HCT116 (cell line): ENCODE data around the gene IL37. TPM values are rescaled to one million over a fixed set of nuclear protein-coding genes. Genes with fewer than 3 reads are reported as not detected.

Experiments used
- ATAC-seq: fragments of 200-7000 bp; cut with Tn5 transposase; 2 replicates; pipeline ENCODE4 v1.9.1; 2020; ENCODE audit warnings: mild to moderate bottlenecking, moderate library complexity
- BruUV-seq: library from RNA; stranded (reverse); fragments of 400-500 nt; replicated peaks from 2 replicates; lab custom pipeline; 2021; lab: Mats Ljungman, UMichigan
- CTCF ChIA-PET: fragments of 300-600 bp; sonication (Branson Sonifier 250); formaldehyde crosslinking; loops from one replicate; lab custom pipeline; 2021; ENCODE audit warnings: antibody characterized with exemption; lab: Charles Lee
- POLR2A ChIA-PET: fragments of 300-600, 350-600 bp; sonication (Branson Sonifier 250); formaldehyde crosslinking; loops from one replicate; lab custom pipeline; 2021; ENCODE audit warnings: antibody characterized with exemption; lab: Charles Lee
- RAD21 ChIA-PET, 2 experiments: fragments of 300-600 bp; sonication (Branson Sonifier 250); formaldehyde crosslinking; loops; one replicate each; lab custom pipeline; 2023; ENCODE audit warnings: low total read pairs in 2 of 2; ENCODE audit not compliant: uncharacterized antibody in 2 of 2, unreplicated experiment in 2 of 2, low non-redundant PET in 1 of 2; lab: Charles Lee
- DNase-seq: peaks from one replicate; pipeline ENCODE4 v3.0.0-alpha.2; 2010; ENCODE audit warnings: low read depth, low spot score
- H2AFZ ChIP-seq: fragments of 200-600 bp; shearing (Covaris generic), sonication (generic); 2 replicates; pipeline ENCODE4 v1.6.1; 2017; ENCODE audit warnings: low read depth, mixed run types, mixed read lengths, antibody characterized with exemption, low read length; ENCODE audit not compliant: poor library complexity, severe bottlenecking
- H3K27ac ChIP-seq: 2 replicates; pipeline ENCODE4 v1.5.1; 2012; ENCODE audit warnings: low read depth, low read length
- H3K27me3 ChIP-seq: fragments of 200-600 bp; sonication (generic); 2 replicates; pipeline ENCODE4 v1.6.1; 2016; ENCODE audit warnings: mixed run types, low read length, mixed read lengths; ENCODE audit not compliant: insufficient read depth
- H3K36me3 ChIP-seq, 2 experiments: fragments of 200-500 bp in 1 of 2; fragments of 200-600 bp in 1 of 2; sonication (Bioruptor generic) in 1 of 2; sonication (generic) in 1 of 2; 2 replicates each; pipeline versions ENCODE4 v1.5.1 to v1.6.1; 2014 to 2016; ENCODE audit warnings: low read length in 2 of 2, inconsistent platforms in 1 of 2, mixed read lengths in 1 of 2, mixed run types in 1 of 2; ENCODE audit not compliant: insufficient read depth in 2 of 2, control insufficient read depth in 1 of 2
- H3K4me1 ChIP-seq, 2 experiments: fragments of 200-600 bp in 1 of 2; sonication (generic) in 1 of 2; 2 replicates each; pipeline versions ENCODE4 v1.5.1 to v1.6.1; 2012 to 2017; ENCODE audit warnings: low read length in 2 of 2, inconsistent platforms in 1 of 2, mild to moderate bottlenecking in 1 of 2, mixed read lengths in 1 of 2, mixed run types in 1 of 2, moderate library complexity in 1 of 2; ENCODE audit not compliant: insufficient read depth in 2 of 2, control insufficient read depth in 1 of 2
- H3K4me2 ChIP-seq: fragments of 200-600 bp; sonication (generic); 2 replicates; pipeline ENCODE4 v1.6.1; 2017; ENCODE audit warnings: mixed run types, low read length, mixed read lengths
- H3K4me3 ChIP-seq, 2 experiments: fragments of 200-600 bp in 1 of 2; sonication (generic) in 1 of 2; replicated peaks in 1 of 2; 2 replicates each; pipeline ENCODE4 v1.5.1; 2011 to 2016; ENCODE audit warnings: low read length in 2 of 2, control low read depth in 1 of 2, low read depth in 1 of 2, mild to moderate bottlenecking in 1 of 2, mixed read lengths in 1 of 2, mixed run types in 1 of 2
- H3K79me2 ChIP-seq: fragments of 200-600 bp; sonication (generic); 2 replicates; pipeline ENCODE4 v1.6.1; 2017; ENCODE audit warnings: mild to moderate bottlenecking, mixed run types, low read length, moderate library complexity, mixed read lengths; ENCODE audit not compliant: insufficient read depth
- H3K9ac ChIP-seq: fragments of 200-600 bp; sonication (generic); 2 replicates; pipeline ENCODE4 v1.6.1; 2016; ENCODE audit warnings: low read length, mixed read lengths
- H3K9me2 ChIP-seq: fragments of 200-600 bp; sonication (generic), shearing (Covaris generic); 2 replicates; pipeline ENCODE4 v1.6.1; 2017; ENCODE audit warnings: mixed run types, mild to moderate bottlenecking, moderate library complexity; ENCODE audit not compliant: insufficient read depth
- H3K9me3 ChIP-seq, 2 experiments: fragments of 200-500 bp in 1 of 2; fragments of 200-600 bp in 1 of 2; sonication (Bioruptor generic) in 1 of 2; sonication (generic) in 1 of 2; 2 replicates each; pipeline ENCODE4 v1.6.1; 2014 to 2017; ENCODE audit warnings: low read length in 2 of 2, mixed read lengths in 2 of 2, inconsistent platforms in 1 of 2, low read depth in 1 of 2, mild to moderate bottlenecking in 1 of 2, mixed run types in 1 of 2, moderate library complexity in 1 of 2; ENCODE audit not compliant: control insufficient read depth in 1 of 2, insufficient read depth in 1 of 2
- H4K20me1 ChIP-seq: fragments of 200-600 bp; sonication (generic), shearing (Covaris generic); 2 replicates; pipeline ENCODE4 v1.6.1; 2017; ENCODE audit warnings: mixed run types, mild to moderate bottlenecking, moderate library complexity; ENCODE audit not compliant: insufficient read depth
- CBX3 ChIP-seq: IDR thresholded peaks from 2 replicates; pipeline ENCODE4 v1.6.1; 2012; ENCODE audit warnings: low read depth
- CEBPB ChIP-seq: IDR thresholded peaks from 2 replicates; pipeline ENCODE4 v1.6.1; 2012; ENCODE audit warnings: low read depth
- EGR1 ChIP-seq: IDR thresholded peaks from 2 replicates; pipeline ENCODE4 v1.6.1; 2012; ENCODE audit warnings: low read depth
- ELF1 ChIP-seq: IDR thresholded peaks from 2 replicates; pipeline ENCODE4 v1.6.1; 2012; ENCODE audit warnings: low read depth, borderline replicate concordance
- EZH2 ChIP-seq: fragments of 200-600 bp; sonication (generic); IDR thresholded peaks from 2 replicates; pipeline ENCODE4 v1.6.1; 2017; ENCODE audit warnings: antibody characterized with exemption, mixed run types
- EZH2phosphoT487 ChIP-seq: fragments of 200-600 bp; IDR thresholded peaks from 2 replicates; pipeline ENCODE4 v1.6.1; 2018; ENCODE audit warnings: antibody characterized with exemption, borderline replicate concordance
- FOSL1 ChIP-seq: IDR thresholded peaks from 2 replicates; pipeline ENCODE4 v1.6.1; 2012; ENCODE audit warnings: low read depth
- JUND ChIP-seq: IDR thresholded peaks from 2 replicates; pipeline ENCODE4 v1.6.1; 2012
- POLR2A ChIP-seq: IDR thresholded peaks from 2 replicates; pipeline ENCODE4 v1.7.0; 2011; ENCODE audit warnings: borderline replicate concordance; ENCODE audit not compliant: insufficient read depth, insufficient read length; ENCODE audit errors: extremely low read depth
- POLR2AphosphoS5 ChIP-seq: IDR thresholded peaks from 2 replicates; pipeline ENCODE4 v1.6.1; 2011; ENCODE audit warnings: mild to moderate bottlenecking, low read depth, low read length, moderate library complexity
- RAD21 ChIP-seq: IDR thresholded peaks from 2 replicates; pipeline ENCODE4 v1.6.1; 2012; ENCODE audit warnings: low read depth, mild to moderate bottlenecking
- SIN3A ChIP-seq: IDR thresholded peaks from 2 replicates; pipeline ENCODE4 v1.6.1; 2012; ENCODE audit warnings: low read depth
- SP1 ChIP-seq: IDR thresholded peaks from 2 replicates; pipeline ENCODE4 v1.6.1; 2012; ENCODE audit warnings: low read depth
- SRF ChIP-seq: IDR thresholded peaks from 2 replicates; pipeline ENCODE4 v1.6.1; 2012; ENCODE audit warnings: low read depth
- YY1 ChIP-seq: IDR thresholded peaks from 2 replicates; pipeline ENCODE4 v1.6.1; 2011; ENCODE audit warnings: low read length, low read depth, moderate library complexity, mild to moderate bottlenecking; ENCODE audit not compliant: insufficient replicate concordance; ENCODE audit errors: extremely low read depth
- intact Hi-C: fragments of 100-400 bp; cut with micrococcal nuclease; formaldehyde crosslinking; loops from 2 replicates; pipeline ENCODE4 v1.10.0; 2022
- total RNA-seq: library from RNA; stranded (reverse); gene quantifications from one replicate; pipeline ENCODE4 v1.2.1, GENCODE V29; 2021; ENCODE audit not compliant: unreplicated experiment
- TF ChIP-seq, protein P1 (sequence below): IDR thresholded peaks from 2 replicates; pipeline ENCODE4 v1.6.1; 2012
- TF ChIP-seq, protein P2 (sequence below): IDR thresholded peaks from 2 replicates; pipeline ENCODE4 v1.6.1; 2011; ENCODE audit warnings: mild to moderate bottlenecking, low read length, moderate library complexity; ENCODE audit not compliant: insufficient replicate concordance; ENCODE audit errors: extremely low read depth
- TF ChIP-seq, protein P3 (sequence below): IDR thresholded peaks from 2 replicates; pipeline ENCODE4 v1.6.1; 2012
- TF ChIP-seq, protein P4 (sequence below): IDR thresholded peaks from 2 replicates; pipeline ENCODE4 v1.6.1; 2012; ENCODE audit warnings: low read depth
- TF ChIP-seq, protein P5 (sequence below), 3 experiments: fragments of 200-600 bp in 1 of 3; sonication (generic) in 1 of 3; IDR thresholded peaks in 2 of 3; conservative IDR thresholded peaks in 1 of 3; 2 replicates each; pipeline ENCODE4 v1.5.1; 2012 to 2017; ENCODE audit warnings: low read depth in 2 of 3, low read length in 2 of 3, antibody characterized with exemption in 1 of 3, borderline replicate concordance in 1 of 3, control low read depth in 1 of 3, mild to moderate bottlenecking in 1 of 3, mixed read lengths in 1 of 3, mixed run types in 1 of 3, moderate library complexity in 1 of 3; ENCODE audit not compliant: insufficient read depth in 1 of 3

The IL37 gene
- total RNA-seq, 1 experiment from 2014 or later, result not detected

DNA sequence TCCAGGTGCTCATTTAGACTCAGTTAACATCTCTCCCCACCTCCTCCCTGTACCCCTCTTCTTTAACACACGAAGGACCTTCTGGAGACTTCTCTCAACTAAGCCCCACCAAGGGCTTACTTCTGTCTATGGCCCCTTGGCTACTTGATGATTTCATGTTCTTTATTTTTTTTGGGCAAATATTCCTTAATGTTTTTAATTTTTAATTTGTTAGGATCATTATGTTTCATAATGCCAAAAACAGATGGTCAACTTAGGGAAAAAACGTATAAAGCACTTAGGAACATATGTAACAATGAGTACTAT, 25.9 kb downstream of the IL37 start:
- intact Hi-C loops, result no loop called here
- TF ChIP-seq, protein P1, sequence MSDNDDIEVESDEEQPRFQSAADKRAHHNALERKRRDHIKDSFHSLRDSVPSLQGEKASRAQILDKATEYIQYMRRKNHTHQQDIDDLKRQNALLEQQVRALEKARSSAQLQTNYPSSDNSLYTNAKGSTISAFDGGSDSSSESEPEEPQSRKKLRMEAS, result no peak
- no peak for TF ChIP-seq SP1
- TF ChIP-seq JUND, result no peak
- no peak for TF ChIP-seq EZH2
- no peak for TF ChIP-seq ELF1
- no peak for TF ChIP-seq POLR2A
- TF ChIP-seq, protein P2, sequence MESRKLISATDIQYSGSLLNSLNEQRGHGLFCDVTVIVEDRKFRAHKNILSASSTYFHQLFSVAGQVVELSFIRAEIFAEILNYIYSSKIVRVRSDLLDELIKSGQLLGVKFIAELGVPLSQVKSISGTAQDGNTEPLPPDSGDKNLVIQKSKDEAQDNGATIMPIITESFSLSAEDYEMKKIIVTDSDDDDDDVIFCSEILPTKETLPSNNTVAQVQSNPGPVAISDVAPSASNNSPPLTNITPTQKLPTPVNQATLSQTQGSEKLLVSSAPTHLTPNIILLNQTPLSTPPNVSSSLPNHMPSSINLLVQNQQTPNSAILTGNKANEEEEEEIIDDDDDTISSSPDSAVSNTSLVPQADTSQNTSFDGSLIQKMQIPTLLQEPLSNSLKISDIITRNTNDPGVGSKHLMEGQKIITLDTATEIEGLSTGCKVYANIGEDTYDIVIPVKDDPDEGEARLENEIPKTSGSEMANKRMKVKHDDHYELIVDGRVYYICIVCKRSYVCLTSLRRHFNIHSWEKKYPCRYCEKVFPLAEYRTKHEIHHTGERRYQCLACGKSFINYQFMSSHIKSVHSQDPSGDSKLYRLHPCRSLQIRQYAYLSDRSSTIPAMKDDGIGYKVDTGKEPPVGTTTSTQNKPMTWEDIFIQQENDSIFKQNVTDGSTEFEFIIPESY, result no peak
- TF ChIP-seq, protein P3, sequence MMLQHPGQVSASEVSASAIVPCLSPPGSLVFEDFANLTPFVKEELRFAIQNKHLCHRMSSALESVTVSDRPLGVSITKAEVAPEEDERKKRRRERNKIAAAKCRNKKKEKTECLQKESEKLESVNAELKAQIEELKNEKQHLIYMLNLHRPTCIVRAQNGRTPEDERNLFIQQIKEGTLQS, result no peak
- TF ChIP-seq POLR2AphosphoS5, result no peak
- TF ChIP-seq YY1, result no peak
- no peak for TF ChIP-seq CBX3
- TF ChIP-seq, protein P4, sequence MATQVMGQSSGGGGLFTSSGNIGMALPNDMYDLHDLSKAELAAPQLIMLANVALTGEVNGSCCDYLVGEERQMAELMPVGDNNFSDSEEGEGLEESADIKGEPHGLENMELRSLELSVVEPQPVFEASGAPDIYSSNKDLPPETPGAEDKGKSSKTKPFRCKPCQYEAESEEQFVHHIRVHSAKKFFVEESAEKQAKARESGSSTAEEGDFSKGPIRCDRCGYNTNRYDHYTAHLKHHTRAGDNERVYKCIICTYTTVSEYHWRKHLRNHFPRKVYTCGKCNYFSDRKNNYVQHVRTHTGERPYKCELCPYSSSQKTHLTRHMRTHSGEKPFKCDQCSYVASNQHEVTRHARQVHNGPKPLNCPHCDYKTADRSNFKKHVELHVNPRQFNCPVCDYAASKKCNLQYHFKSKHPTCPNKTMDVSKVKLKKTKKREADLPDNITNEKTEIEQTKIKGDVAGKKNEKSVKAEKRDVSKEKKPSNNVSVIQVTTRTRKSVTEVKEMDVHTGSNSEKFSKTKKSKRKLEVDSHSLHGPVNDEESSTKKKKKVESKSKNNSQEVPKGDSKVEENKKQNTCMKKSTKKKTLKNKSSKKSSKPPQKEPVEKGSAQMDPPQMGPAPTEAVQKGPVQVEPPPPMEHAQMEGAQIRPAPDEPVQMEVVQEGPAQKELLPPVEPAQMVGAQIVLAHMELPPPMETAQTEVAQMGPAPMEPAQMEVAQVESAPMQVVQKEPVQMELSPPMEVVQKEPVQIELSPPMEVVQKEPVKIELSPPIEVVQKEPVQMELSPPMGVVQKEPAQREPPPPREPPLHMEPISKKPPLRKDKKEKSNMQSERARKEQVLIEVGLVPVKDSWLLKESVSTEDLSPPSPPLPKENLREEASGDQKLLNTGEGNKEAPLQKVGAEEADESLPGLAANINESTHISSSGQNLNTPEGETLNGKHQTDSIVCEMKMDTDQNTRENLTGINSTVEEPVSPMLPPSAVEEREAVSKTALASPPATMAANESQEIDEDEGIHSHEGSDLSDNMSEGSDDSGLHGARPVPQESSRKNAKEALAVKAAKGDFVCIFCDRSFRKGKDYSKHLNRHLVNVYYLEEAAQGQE, result no peak
- TF ChIP-seq EGR1, result no peak
- TF ChIP-seq EZH2phosphoT487, result no peak
- no peak for TF ChIP-seq FOSL1
- no peak for TF ChIP-seq RAD21
- TF ChIP-seq, protein P5, sequence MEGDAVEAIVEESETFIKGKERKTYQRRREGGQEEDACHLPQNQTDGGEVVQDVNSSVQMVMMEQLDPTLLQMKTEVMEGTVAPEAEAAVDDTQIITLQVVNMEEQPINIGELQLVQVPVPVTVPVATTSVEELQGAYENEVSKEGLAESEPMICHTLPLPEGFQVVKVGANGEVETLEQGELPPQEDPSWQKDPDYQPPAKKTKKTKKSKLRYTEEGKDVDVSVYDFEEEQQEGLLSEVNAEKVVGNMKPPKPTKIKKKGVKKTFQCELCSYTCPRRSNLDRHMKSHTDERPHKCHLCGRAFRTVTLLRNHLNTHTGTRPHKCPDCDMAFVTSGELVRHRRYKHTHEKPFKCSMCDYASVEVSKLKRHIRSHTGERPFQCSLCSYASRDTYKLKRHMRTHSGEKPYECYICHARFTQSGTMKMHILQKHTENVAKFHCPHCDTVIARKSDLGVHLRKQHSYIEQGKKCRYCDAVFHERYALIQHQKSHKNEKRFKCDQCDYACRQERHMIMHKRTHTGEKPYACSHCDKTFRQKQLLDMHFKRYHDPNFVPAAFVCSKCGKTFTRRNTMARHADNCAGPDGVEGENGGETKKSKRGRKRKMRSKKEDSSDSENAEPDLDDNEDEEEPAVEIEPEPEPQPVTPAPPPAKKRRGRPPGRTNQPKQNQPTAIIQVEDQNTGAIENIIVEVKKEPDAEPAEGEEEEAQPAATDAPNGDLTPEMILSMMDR (IDR thresholded peaks at IDR 0.05 in 2 of 3, conservative IDR thresholded peaks at IDR 0.05 in 1 of 3; ENCODE audit: borderline replicate concordance in 1 of 3, insufficient read depth in 1 of 3, low read depth in 2 of 3, low read length in 2 of 3), result no peak
- TF ChIP-seq SIN3A, result no peak
- no peak for TF ChIP-seq CEBPB
- no peak for TF ChIP-seq SRF
- no peaks in the 10 kb centered on the region for H3K36me3 ChIP-seq
- H3K9me3 ChIP-seq, result no peaks in the 10 kb centered on the region
- no peaks in the 10 kb centered on the region for H3K79me2 ChIP-seq
- H4K20me1 ChIP-seq, result no peaks in the 10 kb centered on the region
- no peaks in the 10 kb centered on the region for H3K9me2 ChIP-seq
- H3K9ac ChIP-seq, result no peak overlapping the region
- H3K4me3 ChIP-seq, result no peak overlapping the region
- ChIA-PET POLR2A (no interaction called here), RAD21 (no interaction called here), CTCF (interaction anchor here (0.7 kb wide), 1 partner anchor 14 kb away, joined by 3 read pairs; no protein-coding TSS in a partner anchor)
- H3K27ac ChIP-seq, result no peak overlapping the region
- peak overlapping the region; percentile 96 for H2AFZ ChIP-seq
- BruUV-seq, result no TSS peak
- H3K4me2 ChIP-seq, result peak overlapping the region; percentile 68
- ATAC-seq (no peak), DNase-seq (no peak)
- peaks cover 5 to 28% of the 10 kb centered on the region in 2 experiments for H3K4me1 ChIP-seq
- H3K27me3 ChIP-seq, result no peaks in the 10 kb centered on the region
